ENCODE results near the gene LDB3.

Gene LDB3

DNA sequence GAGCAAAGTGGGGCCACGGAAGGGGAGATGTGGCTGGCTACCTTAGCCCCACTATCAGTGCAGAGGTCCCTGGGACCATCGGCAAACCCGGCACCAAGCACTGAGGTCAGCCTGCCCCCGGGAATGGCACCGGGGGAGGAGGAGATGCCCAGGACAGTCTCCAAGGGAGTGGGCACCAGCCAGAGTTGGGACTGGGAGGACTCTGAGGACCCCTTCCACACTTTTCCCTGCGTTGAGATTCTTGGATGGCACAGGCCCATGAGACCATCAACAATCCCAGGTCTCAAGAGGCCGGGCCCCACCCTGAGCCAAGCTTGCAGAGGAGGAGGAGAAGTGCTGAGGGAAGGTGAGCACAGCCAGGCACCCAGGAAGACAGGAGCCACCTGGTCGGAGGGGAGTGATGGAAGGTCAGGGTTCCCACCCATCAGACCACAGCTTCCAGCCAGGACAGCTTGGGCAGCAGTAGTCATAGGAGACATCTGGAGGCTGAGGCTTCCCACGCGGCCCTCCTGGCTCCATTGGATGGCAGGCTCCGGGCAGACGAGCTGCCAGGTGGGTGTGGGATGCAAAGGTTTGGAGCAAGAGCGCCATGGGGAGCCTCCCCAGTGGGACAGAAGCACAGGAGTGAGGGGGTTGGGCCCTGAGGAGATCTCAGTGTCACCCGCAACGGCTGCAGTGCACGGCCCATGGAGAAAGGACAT lies 16.5 kb upstream of the LDB3 start:
- no peak for DNase-seq (ENCODE audit: low read depth)

DNA sequence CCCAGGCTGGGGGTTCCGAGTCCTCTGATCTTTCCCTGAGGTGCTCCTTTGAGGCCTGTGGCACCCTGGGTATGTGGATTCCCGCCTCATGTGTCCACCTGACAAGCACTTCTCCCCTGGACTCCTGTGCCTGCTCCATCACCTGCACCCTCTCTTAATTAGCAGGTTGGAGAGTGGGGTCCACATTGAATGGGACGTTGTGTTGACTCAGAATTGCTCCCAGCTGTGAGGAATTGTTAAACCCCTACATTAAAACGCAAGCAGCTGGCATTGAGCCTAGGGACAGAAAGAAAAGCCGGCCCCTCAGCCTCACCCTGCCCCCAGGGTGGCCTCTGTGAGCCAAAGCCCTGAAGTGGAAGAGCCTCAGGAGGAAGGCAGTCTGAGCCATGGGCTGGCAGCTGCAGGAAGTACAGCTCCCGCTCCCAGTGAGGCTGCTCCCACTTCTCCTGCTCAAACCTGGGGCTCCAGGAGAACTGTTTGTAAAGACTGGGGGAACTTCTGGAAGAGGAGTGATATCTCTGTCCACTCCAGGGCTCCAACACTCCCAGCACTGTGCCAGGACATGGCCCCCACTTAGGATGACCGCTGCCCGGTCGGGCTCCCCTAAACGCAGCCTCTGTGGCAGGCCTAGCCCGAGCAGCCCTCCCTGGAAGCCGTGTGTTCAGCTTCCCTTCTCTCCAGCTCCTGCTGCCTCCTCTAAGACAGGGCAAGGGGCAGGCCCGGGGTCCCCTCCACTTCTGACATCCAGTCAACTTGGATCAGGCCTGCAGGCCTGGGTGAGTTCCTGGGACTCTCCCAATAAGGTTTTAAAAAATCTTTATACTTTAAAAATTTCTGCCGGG lies 15.7 kb upstream of the LDB3 start:
- peak; percentile 10 for DNase-seq (ENCODE audit: low read depth)

DNA sequence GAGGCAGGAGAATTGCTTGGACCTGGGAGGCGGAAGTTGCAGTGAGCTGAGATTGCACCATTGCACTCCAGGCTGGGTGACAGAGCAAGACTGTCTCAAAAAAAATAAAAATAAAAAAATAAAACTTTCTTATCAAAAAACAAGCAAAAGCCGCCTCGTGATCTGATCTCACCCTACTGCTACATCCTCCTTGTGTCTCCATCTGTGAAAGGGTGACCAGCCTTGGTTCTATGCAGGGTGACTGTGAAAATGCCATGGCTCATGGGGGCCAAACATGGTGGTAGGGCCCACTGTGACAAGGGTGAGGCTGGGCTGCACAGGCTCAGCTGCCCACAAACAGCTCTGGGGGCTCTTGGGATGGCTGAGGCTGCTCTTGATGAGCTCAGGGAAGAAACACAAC lies 14.9 kb upstream of the LDB3 start:
- DNase-seq (ENCODE audit: low read depth): no peak

DNA sequence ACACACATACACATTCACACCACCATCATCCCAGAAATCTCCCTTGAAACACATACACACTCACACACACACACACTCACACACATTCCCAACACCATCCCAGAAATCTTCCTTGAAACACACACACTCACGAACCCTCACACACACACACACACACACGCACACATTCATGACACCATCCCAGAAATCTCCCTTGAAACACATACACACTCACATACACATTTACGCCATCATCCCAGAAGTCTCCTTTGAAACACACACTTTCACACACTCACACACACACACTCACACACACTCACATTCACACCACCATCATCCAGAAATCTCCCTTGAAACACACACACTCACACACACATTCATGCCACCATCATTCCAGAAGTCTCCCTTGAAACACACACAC lies 14.3 kb upstream of the LDB3 start:
- no peak for DNase-seq (ENCODE audit: low read depth)

DNA sequence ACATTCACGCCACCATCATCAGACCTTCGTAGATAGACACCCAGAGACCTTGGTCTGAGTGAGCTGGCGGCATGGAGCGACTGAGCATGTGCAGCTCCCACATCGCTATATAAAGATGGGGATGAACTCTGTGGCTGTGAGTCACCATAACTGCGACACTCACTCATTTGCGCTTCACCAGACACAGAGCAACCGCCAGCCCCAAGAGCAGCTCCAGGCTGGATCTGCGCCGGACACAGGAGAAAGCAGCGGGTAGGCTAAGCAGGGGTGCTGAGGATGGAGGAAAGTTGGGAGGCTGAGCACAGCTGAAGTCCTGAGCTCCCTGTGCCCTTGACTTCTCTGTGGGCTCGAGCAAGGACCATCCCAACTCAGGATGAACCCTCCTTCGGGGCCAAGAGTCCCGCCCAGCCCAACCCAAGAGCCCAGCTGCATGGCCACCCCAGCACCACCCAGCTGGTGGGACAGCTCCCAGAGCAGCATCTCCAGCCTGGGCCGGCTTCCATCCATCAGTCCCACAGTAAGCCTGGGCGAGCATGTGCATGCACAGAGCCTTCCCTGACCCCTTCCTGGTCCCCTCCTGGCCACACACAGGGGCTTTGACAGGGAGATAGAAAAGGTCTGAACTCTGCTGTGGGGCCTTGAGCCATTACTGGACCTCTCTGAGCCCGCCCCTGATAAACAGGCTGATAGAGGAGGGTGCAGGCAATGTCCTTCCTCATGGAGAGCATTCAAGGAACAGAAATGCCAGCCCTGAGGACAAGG lies 13.7 kb upstream of the LDB3 start, which contains the start of gene OPN4:
Gene OPN4, plus strand, starts transcription at position 137 of the 762 bp plus-strand sequence. Its CDS starts 237 bp downstream, at position 374.
- no peak for DNase-seq (ENCODE audit: low read depth)

DNA sequence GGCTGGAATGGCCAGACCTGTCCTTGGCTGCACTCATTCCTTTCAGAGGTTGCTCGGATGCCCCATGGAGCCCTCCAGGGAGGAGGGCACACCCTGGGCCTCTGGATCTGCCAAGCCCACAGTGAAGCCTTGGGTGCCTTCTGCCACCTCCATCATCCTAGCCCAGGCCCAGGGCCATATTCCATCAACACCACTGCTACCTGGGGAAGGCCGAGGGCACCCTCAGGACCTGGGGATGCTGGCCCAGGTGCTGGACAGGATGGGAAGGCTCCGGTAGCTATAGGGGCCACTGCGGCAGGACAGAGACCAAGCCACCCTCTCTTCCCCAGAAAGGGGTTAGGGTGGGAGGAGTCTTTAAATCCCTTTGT lies 13.2 kb upstream of the LDB3 start:
- DNase-seq (ENCODE audit: low read depth): no peak

DNA sequence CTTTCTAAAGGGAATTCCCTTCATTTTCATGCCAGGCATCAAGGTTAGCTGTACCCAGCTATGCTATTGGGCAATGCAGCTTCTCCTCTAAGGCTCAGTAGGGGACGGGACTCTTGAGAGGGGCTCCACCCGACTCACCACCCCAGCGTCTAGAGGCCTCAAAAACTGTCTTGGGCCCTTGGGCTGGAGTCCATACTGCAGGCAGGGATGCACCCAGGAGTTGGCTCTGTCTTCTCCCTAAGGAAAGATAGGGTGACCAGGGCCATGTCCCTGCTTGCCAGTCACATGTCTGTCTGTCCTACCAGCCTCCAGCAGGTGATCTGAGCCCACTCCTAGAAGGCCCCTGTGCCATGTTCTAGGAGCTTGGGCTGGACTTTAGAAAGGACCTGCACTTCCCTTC lies 12.7 kb upstream of the LDB3 start:
- DNase-seq (ENCODE audit: low read depth): no peak

DNA sequence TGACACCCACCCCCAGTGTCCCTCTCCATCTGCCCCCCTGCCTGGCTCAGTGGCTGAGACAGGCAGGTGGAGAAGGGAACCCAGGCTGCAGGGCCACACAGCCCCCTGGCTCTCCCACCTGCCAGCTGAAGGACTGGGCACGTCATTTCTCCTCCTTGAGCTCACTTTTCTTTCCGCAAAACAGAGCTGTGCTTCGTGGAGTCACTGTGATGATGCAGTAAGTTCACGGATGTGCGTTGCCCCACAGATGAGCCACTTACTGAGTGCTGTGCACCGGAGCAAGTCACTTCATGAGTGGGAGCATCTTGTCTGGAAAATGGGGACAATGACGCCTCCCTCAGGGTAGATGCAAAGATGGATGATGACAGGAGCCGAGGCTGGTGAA lies 11.3 kb upstream of the LDB3 start:
- no peak for DNase-seq (ENCODE audit: low read depth)

DNA sequence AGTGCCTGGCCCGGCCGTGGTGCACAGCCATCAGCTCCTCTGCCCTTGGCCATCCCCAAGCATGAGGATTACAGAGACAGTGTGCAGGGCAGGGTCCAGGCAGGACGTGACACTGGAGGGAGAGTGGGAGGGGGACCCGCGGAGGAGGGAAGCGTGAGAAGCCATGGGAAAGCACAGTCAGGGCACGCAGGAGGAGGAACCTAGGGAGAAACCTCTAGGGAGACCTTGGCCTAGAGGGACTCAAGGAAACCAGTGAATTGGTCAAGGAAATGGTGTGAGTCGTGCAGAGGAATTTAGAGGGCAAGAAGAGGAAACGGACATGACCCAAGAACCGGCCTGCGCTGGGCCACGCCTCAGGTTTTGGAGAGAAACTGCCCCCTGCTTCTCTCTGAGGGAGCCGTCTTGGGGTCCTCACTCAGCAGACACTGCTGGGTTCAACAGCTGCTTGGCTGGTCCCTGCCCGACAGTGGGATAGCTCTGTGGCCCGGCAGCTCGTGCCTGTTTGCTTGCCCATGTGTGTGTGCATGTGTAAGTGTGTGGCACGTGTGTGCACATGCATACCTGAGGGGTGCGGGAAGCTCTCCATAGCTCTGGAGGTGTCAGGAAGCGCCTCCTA lies 10.8 kb upstream of the LDB3 start:
- DNase-seq (ENCODE audit: low read depth): no peak

DNA sequence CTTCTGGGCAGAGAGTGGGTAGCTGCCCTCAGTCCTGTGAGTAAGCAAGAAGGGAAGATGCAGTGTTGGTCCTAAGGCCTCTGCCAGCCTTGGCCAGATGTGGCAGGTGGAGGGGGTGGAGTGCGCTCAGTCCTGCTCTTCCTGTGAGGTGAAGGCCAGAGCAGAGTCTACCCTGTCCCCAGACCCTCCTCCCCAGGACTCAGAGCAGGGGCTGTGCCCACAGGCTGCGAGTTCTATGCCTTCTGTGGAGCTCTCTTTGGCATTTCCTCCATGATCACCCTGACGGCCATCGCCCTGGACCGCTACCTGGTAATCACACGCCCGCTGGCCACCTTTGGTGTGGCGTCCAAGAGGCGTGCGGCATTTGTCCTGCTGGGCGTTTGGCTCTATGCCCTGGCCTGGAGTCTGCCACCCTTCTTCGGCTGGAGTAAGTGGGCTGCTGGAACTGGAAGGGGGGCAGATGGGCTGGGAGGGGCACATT lies 10.0 kb upstream of the LDB3 start:
- no peak for DNase-seq (ENCODE audit: low read depth)

DNA sequence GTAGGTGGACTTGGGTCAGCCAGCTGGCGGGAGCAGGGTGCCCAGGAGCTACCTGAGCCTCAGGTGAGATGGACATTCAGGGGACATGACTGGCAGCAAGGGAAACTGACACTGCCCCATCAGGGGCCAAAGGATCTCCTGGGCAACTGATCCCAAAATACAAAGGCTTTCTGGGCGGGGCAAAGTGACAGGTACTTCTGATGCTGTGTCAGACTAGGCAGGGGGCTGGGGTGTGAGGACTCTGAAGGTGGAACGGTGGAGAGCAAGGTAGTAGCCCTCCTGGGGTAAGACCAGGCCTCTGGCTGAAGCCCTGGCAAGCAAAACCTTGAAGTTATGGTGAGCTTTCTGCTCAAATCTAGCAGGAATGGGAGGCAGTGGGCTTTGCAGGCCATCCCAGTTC lies 9.6 kb upstream of the LDB3 start:
- DNase-seq (ENCODE audit: low read depth): no peak

DNA sequence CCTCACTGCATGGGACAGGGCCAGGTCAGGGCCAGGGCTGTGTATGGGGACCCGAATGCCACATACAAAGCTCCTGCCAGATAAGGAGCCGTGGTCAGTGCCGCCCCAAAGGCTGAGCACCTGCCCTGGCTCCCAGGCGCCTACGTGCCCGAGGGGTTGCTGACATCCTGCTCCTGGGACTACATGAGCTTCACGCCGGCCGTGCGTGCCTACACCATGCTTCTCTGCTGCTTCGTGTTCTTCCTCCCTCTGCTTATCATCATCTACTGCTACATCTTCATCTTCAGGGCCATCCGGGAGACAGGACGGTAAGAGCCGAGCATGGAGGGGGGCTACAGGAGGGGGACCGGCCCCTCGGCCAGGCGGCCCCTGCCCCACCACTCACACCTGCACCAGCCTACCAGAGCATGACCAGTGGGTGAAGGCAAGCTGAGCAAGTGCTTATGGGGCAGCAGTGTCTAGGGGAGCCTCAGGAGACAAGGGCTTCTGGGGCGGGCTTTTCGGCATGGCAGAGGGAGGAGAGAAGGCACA lies 9.1 kb upstream of the LDB3 start:
- no peak for DNase-seq (ENCODE audit: low read depth)

DNA sequence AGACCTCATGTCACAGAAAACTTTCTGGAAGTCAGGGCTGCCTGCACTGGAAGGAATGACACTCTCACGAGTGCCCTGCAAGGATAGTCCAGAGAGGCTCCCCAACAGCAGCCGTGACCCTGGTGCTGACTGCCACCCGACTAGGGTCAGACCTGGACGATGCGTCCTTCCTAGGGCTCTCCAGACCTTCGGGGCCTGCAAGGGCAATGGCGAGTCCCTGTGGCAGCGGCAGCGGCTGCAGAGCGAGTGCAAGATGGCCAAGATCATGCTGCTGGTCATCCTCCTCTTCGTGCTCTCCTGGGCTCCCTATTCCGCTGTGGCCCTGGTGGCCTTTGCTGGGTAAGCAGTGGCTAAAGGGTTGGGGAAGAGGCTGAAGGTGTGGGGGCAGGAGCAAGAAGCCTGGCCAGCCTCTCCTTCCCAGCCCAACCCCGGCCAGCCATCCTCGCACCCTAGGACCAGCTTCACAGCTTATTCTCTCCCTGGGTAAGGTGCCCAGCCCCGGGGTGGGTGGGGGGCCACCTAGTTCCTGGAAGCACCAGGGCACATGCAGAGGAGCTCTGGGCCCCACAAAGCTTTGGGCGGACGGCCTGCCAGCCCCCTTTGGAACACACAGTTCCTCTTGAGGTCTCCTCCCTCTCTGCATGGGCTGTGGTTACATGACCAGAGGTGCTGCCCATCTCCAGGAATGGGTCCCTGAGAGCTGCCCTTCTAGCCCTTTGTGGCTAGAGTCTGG lies 8.4 kb upstream of the LDB3 start:
- DNase-seq (ENCODE audit: low read depth): no peak

DNA sequence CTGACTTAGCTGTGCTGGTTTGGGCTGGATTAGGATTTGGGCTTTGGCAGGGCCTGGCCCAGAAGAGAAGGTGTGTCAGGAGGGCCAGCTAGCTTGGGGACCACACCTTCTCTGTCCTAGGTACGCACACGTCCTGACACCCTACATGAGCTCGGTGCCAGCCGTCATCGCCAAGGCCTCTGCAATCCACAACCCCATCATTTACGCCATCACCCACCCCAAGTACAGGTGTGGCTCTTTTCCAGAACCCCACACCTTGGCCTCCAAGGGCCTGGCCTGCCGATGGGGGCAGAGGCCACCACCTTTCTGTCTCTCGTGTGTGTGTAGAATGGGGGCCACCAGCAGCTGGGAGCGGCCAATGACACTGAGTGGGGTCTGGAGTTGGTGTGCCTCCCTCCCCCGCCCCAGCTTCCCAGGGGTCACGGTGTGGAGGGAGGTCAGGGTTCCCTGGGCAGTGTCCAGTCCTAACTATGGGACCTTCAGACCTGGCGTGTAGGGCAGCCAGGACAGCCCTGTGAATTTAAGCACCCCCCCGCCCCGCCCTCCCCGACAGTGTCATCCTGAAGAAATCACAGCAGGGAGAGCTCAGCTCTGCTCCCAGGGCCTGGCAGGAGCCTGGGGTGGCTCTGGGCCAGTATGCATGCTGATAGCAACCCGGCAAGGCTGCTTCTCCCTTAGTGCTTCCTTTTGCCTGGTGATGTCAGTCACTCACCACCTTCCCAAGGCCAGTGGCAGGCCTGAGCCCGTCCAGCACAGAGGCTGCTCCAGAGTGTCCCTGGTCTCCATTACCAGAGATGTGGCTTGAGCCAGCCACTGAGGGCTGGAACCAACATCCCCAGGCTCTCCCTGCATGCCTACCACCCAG lies 6.9 kb upstream of the LDB3 start:
- DNase-seq (ENCODE audit: low read depth): no peak

DNA sequence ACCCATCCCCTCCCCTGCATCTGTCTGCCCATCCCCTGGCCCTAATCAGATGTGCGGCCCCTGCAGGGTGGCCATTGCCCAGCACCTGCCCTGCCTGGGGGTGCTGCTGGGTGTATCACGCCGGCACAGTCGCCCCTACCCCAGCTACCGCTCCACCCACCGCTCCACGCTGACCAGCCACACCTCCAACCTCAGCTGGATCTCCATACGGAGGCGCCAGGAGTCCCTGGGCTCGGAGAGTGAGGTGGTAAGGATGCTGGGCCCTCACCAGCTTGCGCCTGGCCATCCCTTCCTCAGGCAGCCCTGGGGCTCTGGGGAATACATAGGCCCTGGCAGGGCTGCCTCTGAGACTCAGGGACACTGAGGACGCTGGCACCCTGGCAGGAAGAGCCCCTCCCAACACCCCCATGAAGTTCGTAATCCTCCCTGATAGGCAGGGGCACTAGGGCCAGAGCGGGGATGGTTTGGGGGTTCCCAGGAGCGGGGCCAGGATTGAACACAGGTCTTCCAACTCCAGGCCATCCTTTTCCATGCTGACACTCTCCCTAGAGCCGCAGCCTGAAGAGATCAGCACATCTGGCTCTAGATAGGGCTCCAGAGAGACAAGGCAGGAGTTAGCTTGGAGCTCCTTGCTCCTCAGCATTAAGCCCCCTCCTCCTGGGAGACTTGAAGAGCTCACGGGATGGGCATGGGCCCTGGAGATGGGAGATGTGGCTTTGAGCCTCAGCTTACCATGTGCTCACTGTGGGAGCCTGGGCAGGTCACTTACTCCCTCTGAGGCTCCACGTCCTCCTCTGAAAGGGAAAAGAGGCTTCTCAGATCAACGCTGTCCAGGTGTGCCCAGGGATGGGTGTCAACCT lies 5.9 kb upstream of the LDB3 start:
- no peak for DNase-seq (ENCODE audit: low read depth)

DNA sequence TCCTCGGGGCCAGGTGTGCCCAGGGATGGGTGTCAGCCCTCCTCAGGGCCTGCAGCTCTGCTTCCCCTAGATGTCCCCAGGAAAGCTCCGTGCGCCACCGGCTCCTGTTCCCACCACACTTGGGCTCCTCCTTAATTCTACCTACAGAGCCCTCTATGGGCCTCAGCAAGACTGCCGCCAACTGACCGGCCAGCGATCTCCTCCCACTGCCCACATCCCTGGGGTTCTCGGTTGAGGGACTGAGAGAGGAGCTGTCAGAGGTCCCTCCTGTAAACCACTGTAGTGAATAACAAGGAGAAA lies 5.3 kb upstream of the LDB3 start:
- no peak for DNase-seq (ENCODE audit: low read depth)

DNA sequence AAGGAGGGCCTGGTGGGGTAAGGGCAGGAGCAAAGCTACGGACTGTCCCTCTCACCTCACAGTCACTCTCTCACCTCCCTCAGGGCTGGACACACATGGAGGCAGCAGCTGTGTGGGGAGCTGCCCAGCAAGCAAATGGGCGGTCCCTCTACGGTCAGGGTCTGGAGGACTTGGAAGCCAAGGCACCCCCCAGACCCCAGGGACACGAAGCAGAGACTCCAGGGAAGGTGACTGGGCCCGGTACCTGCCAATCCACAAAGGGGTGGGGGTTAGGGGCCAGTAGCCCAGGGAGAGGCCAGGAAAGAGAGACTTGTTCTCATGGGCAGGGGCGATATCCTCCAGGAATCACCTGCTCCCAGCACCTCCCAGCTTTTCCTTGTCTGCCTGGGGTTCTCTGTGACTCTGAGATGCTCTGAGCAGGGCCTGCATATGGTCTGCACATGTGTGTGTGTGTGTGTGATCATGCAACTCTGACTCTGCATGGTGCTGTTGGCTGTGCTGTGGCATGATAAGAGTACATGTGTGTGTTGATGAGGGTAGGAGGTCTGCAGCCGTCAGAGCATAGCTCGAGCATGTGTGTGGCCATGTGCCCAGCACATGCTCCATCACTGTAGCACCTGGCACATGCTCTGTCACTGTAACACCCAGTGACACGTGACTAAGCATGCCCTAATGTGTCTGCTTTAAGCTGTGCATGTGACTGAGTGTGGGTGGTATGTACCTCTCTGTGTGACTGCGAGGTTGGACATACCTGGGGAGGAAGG lies 4.6 kb upstream of the LDB3 start:
- DNase-seq (ENCODE audit: low read depth): no peak

DNA sequence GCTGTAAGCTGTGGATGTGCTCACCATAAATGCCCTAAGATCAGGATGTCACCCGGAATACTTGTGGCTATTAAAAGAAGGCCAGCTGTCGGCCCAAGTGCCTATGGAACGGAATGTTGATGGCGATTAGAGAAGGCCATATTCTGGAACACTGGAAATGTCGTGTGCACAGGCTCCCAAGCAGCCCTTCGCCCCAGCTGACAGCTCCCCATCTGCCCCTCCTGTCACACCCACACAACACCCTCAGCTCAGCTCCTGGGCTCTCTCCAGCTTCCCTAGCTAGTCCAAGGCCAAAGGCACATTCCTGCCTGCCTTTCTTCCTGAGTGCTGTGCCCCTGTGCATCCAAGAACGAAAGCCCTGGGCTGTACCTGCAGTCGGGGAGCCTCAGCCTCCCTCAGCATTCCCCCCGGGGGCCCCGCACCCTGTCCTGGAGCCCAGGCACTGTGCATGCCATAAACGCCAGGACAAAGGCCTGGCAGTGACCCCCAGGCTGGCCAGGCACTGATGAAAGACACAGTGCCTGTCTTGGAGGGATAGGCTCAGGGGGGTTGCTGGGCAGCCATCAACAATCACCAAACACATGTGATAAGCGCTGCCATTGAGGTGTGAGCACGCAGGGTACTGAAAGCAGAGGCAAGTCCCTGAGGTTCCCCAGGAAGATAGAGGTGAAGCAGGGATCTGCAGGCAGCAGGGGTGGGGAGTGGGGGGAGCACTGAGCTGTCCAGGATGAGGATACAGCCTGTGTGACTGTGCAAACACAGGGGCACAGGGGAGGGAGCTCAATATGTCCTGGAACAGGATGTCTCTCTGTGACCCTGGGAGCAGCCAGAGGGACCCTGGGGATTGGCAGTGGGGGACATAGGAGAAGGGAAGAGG lies 3.7 kb upstream of the LDB3 start:
- no peak for DNase-seq (ENCODE audit: low read depth)
